AG09319 (cell line): ENCODE data around the gene RPTOR.

Source experiments
- DNase-seq: peaks from one replicate; pipeline ENCODE4 v3.0.0-alpha.2; 2010; ENCODE audit warnings: low read depth; ENCODE audit errors: extremely low read depth
- CTCF ChIP-seq: IDR thresholded peaks from 2 replicates; pipeline ENCODE4 v1.5.1; 2011; ENCODE audit warnings: low read depth, mild to moderate bottlenecking, inconsistent platforms, low read length, moderate library complexity

RPTOR gene

GRCh38 chr17:80992077-80992947, 447.7 kb downstream of the RPTOR start:
- DNase-seq: no peak
- TF ChIP-seq CTCF: no peak

- no peak for DNase-seq
- TF ChIP-seq CTCF: no peak
Measured at GRCh38 chr17:80992948-80993624, 448.4 kb downstream of the RPTOR start.

GRCh38 chr17:80995131-80995530, 450.5 kb downstream of the RPTOR start:
- no peak for TF ChIP-seq CTCF
- no peak for DNase-seq

GRCh38 chr17:80996422-80997305, 452.0 kb downstream of the RPTOR start:
- no peak for DNase-seq
- TF ChIP-seq CTCF: no peak

GRCh38 chr17:80997424-80998117, 452.9 kb downstream of the RPTOR start:
- no peak for TF ChIP-seq CTCF
- DNase-seq: no peak

- TF ChIP-seq CTCF: no peak
- DNase-seq: no peak
Measured at GRCh38 chr17:80998118-80998747, 453.6 kb downstream of the RPTOR start.
